ENCODE measurements around the gene DDX11. TPM values are rescaled to one million over a fixed set of nuclear protein-coding genes. Genes with fewer than 3 reads are reported as not detected.

The DDX11 gene
- total RNA-seq, 1 donor from 2014 or later = 5.1 TPM

- Histone ChIP-seq H3K4me3 (no peak overlapping the region), H3K4me1 (peaks cover 65% of the 10 kb centered on the region), H3K36me3 (no peaks in the 10 kb centered on the region), H3K27ac (replicated peaks) (no peak overlapping the region), H3K27me3 (ENCODE audit: low read depth) (no peaks in the 10 kb centered on the region), H3K9me3 (replicated peaks) (no peaks in the 10 kb centered on the region)
- no peak for TF ChIP-seq CTCF (IDR thresholded peaks at IDR 0.05; ENCODE audit: borderline replicate concordance)
- intact Hi-C loops (cut with micrococcal nuclease) = no loop called here
- DNase-seq = no peak
Observed at GRCh38 chr12:31033146-31033545, 40.5 kb upstream of the DDX11 start.

GRCh38 chr12:31033681-31034080, 40.0 kb upstream of the DDX11 start:
- Histone ChIP-seq H3K36me3 (no peaks in the 10 kb centered on the region), H3K4me3 (no peak overlapping the region), H3K4me1 (peaks cover 65% of the 10 kb centered on the region), H3K27ac (replicated peaks) (peak overlapping the region; percentile 50), H3K27me3 (ENCODE audit: low read depth) (no peaks in the 10 kb centered on the region), H3K9me3 (replicated peaks) (no peaks in the 10 kb centered on the region)
- DNase-seq = no peak
- intact Hi-C loops (cut with micrococcal nuclease) = no loop called here
- no peak for TF ChIP-seq CTCF (IDR thresholded peaks at IDR 0.05; ENCODE audit: borderline replicate concordance)

GRCh38 chr12:31034372-31034771, 39.3 kb upstream of the DDX11 start:
- H3K36me3 ChIP-seq = no peaks in the 10 kb centered on the region
- peak overlapping the region; percentile 50 for H3K27ac ChIP-seq (replicated peaks)
- DNase-seq = no peak
- no peaks in the 10 kb centered on the region for H3K27me3 ChIP-seq (ENCODE audit: low read depth)
- H3K4me3 ChIP-seq = no peak overlapping the region
- H3K4me1 ChIP-seq = peaks cover 59% of the 10 kb centered on the region
- TF ChIP-seq CTCF (IDR thresholded peaks at IDR 0.05; ENCODE audit: borderline replicate concordance) = no peak
- intact Hi-C loops (cut with micrococcal nuclease) = no loop called here
- no peaks in the 10 kb centered on the region for H3K9me3 ChIP-seq (replicated peaks)

- no peaks in the 10 kb centered on the region for H3K36me3 ChIP-seq
- H3K27ac ChIP-seq (replicated peaks) = no peak overlapping the region
- DNase-seq = no peak
- no peak for TF ChIP-seq CTCF (IDR thresholded peaks at IDR 0.05; ENCODE audit: borderline replicate concordance)
- no peak overlapping the region for H3K4me3 ChIP-seq
- intact Hi-C loops (cut with micrococcal nuclease) = no loop called here
- no peaks in the 10 kb centered on the region for H3K27me3 ChIP-seq (ENCODE audit: low read depth)
- peaks cover 53% of the 10 kb centered on the region for H3K4me1 ChIP-seq
- no peaks in the 10 kb centered on the region for H3K9me3 ChIP-seq (replicated peaks)
Observed at GRCh38 chr12:31035226-31035625, 38.4 kb upstream of the DDX11 start.

GRCh38 chr12:31035967-31036665, 37.5 kb upstream of the DDX11 start:
- peaks cover 44% of the 10 kb centered on the region for H3K4me1 ChIP-seq
- intact Hi-C loops (cut with micrococcal nuclease) = no loop called here
- no peaks in the 10 kb centered on the region for H3K36me3 ChIP-seq
- H3K4me3 ChIP-seq = no peak overlapping the region
- no peaks in the 10 kb centered on the region for H3K27me3 ChIP-seq (ENCODE audit: low read depth)
- no peak for DNase-seq
- no peak overlapping the region for H3K27ac ChIP-seq (replicated peaks)
- H3K9me3 ChIP-seq (replicated peaks) = no peaks in the 10 kb centered on the region
- no peak for TF ChIP-seq CTCF (IDR thresholded peaks at IDR 0.05; ENCODE audit: borderline replicate concordance)

Data from left ventricle myocardium inferior (tissue), 1 donor.